Lung (tissue), 12 donors: Measurements from ENCODE around the gene ACTRT2. TPM values are rescaled to one million over a fixed set of nuclear protein-coding genes. Genes with fewer than 3 reads are reported as not detected.

Source experiments
- ATAC-seq: fragments of 200-7000 bp; cut with Tn5 transposase; one replicate; pipeline ENCODE4 v1.9.1; 2020; ENCODE audit warnings: moderate number of reproducible peaks; ENCODE audit not compliant: insufficient read depth, low FRiP score
- DNase-seq, 3 donors: peaks; one replicate each; pipeline ENCODE4 v3.0.0-alpha.2; 2013 to 2017
- H3K27ac ChIP-seq, 2 donors: one replicate each; pipeline ENCODE4 v1.5.1; 2013; ENCODE audit warnings: mild to moderate bottlenecking in 2 of 2, moderate library complexity in 2 of 2, control low read depth in 1 of 2, inconsistent platforms in 1 of 2, low read depth in 1 of 2, low read length in 1 of 2
- H3K27me3 ChIP-seq, 3 donors: one replicate each; pipeline ENCODE4 v1.5.1; 2013; ENCODE audit warnings: low read length in 2 of 3; ENCODE audit not compliant: control insufficient read depth in 3 of 3, insufficient read depth in 3 of 3
- H3K36me3 ChIP-seq, 4 donors: one replicate each; pipeline ENCODE4 v1.5.1; 2013; ENCODE audit warnings: low read length in 4 of 4, mild to moderate bottlenecking in 1 of 4, moderate library complexity in 1 of 4; ENCODE audit not compliant: control insufficient read depth in 4 of 4, insufficient read depth in 4 of 4
- H3K4me1 ChIP-seq, 5 donors: one replicate each; pipeline ENCODE4 v1.5.1; 2013; ENCODE audit warnings: low read length in 5 of 5, mild to moderate bottlenecking in 2 of 5, moderate library complexity in 1 of 5; ENCODE audit not compliant: control insufficient read depth in 5 of 5, insufficient read depth in 5 of 5
- H3K4me3 ChIP-seq: one replicate; pipeline ENCODE4 v1.5.1; 2013; ENCODE audit warnings: mild to moderate bottlenecking, control low read depth, moderate library complexity
- H3K9ac ChIP-seq, 2 donors: one replicate each; pipeline ENCODE4 v1.5.1; 2013; ENCODE audit warnings: low read length in 2 of 2, control low read depth in 1 of 2; ENCODE audit not compliant: insufficient read depth in 1 of 2
- H3K9me3 ChIP-seq, 4 donors: one replicate each; pipeline ENCODE4 v1.5.1; 2013; ENCODE audit warnings: low read length in 3 of 4, mild to moderate bottlenecking in 1 of 4, moderate library complexity in 1 of 4; ENCODE audit not compliant: control insufficient read depth in 4 of 4, insufficient read depth in 3 of 4
- CTCF ChIP-seq: IDR thresholded peaks from 2 replicates; pipeline ENCODE4 v1.5.1; 2012; ENCODE audit warnings: mild to moderate bottlenecking; ENCODE audit errors: control extremely low read depth, extremely low read depth
- WGBS, 2 donors: extraction: QIAGEN DNeasy Blood & Tissue Kit; methylation state at CpG; one replicate each; pipeline ENCODE4 v1.1.7; 2013; 5-methylcytosine and 5-hydroxymethylcytosine counted together
- polyA plus RNA-seq, 2 donors: library from polyadenylated mRNA; stranded (reverse); fragments of 200-250 nt; gene quantifications; one replicate each; pipeline ENCODE4 v1.2.1, GENCODE V29; 2013
- total RNA-seq, 2 donors: library from RNA; depleted of rRNA in 1 of 2; stranded (reverse); fragments of >200 nt in 1 of 2; gene quantifications; one replicate each; pipeline ENCODE4 v1.2.1, GENCODE V29; 2014 to 2021
- donor health status: control.
- donor health status: control.
- donor health status: Bipolar disorder and iron deficiency.
- donor health status: healthy.
- donor health status: DM: yes; HTN: yes; CAD: no.

Gene ACTRT2
- total and polyA plus RNA-seq, 4 donors: not detected

- Histone ChIP-seq H3K9ac (no peak overlapping the region), H3K27me3 (no peaks in the 10 kb centered on the region), H3K4me1 (peaks cover 0 to 25% (median 2%) of the 10 kb centered on the region in 5 donors), H3K36me3 (no peaks in the 10 kb centered on the region), H3K9me3 (no peaks in the 10 kb centered on the region), H3K27ac (no peak overlapping the region), H3K4me3 (no peak overlapping the region)
- DNase-seq (no peak), ATAC-seq (no peak)
- WGBS, 2 donors: 66 to 70% methylated on average over 14 of the region's 14 CpGs
- TF ChIP-seq CTCF: no peak
Observed at GRCh38 chr1:2972879-2973575, 48.2 kb upstream of the ACTRT2 start.

GRCh38 chr1:2973601-2974593 is 47.4 kb upstream of the ACTRT2 start:
- Histone ChIP-seq H3K4me3 (no peak overlapping the region), H3K27me3 (no peaks in the 10 kb centered on the region), H3K27ac (no peak overlapping the region), H3K4me1 (peaks cover 0 to 16% (median 0%) of the 10 kb centered on the region in 5 donors), H3K9ac (no peak overlapping the region), H3K9me3 (no peaks in the 10 kb centered on the region), H3K36me3 (no peaks in the 10 kb centered on the region)
- ATAC-seq (no peak), DNase-seq (no peak)
- no peak for TF ChIP-seq CTCF
- 40 to 49% methylated on average over 18 of the region's 18 CpGs for WGBS, 2 donors

GRCh38 chr1:2974701-2975301 is 46.5 kb upstream of the ACTRT2 start:
- Histone ChIP-seq H3K4me1 (peaks cover 0 to 15% (median 0%) of the 10 kb centered on the region in 5 donors), H3K36me3 (no peaks in the 10 kb centered on the region), H3K4me3 (no peak overlapping the region), H3K27ac (no peak overlapping the region), H3K27me3 (no peaks in the 10 kb centered on the region), H3K9ac (no peak overlapping the region), H3K9me3 (no peaks in the 10 kb centered on the region)
- ATAC-seq: no peak
- WGBS, 2 donors: 77% methylated on average over 18 of the region's 18 CpGs
- TF ChIP-seq CTCF: no peak
- no peak for DNase-seq
